GM10248 (cell line): ENCODE measurements around the gene PIGB.
"Not testable (repeated sequence)": the region's sequence is repeated elsewhere in the genome, so short reads cannot be mapped to it uniquely, and the experiment has no call there.

Source experiments
- CTCF ChIA-PET: fragments of 300-600 bp; sonication (Branson Sonifier 250); formaldehyde crosslinking; extraction: SDS; loops from one replicate; lab custom pipeline; 2021; ENCODE audit warnings: antibody characterized with exemption; lab: Yijun Ruan, JAX
- POLR2A ChIA-PET: fragments of 350-650 bp; sonication (Branson Sonifier 250); formaldehyde crosslinking; extraction: SDS; loops from one replicate; lab custom pipeline; 2020; ENCODE audit warnings: antibody characterized with exemption; lab: Yijun Ruan, JAX
- DNase-seq: peaks from one replicate; pipeline ENCODE4 v3.0.0; 2012; ENCODE audit errors: extremely low spot score
- CTCF ChIP-seq: IDR thresholded peaks from 2 replicates; pipeline ENCODE4 v1.5.1; 2012; ENCODE audit warnings: mild to moderate bottlenecking, low read depth; ENCODE audit errors: extremely low read depth, missing control alignments, control extremely low read depth

The PIGB gene

GRCh38 chr15:55383687-55384086 lies 64.7 kb downstream of the PIGB start:
- TF ChIP-seq CTCF: no peak
- CTCF ChIA-PET: interaction anchor here (1.0 to 1.2 kb wide), 2 partner anchors 12 to 25 kb away, joined by 3 read pairs; partner anchors contain the start of gene PIERCE2
- DNase-seq: no peak
- POLR2A ChIA-PET: no interaction called here

DNA sequence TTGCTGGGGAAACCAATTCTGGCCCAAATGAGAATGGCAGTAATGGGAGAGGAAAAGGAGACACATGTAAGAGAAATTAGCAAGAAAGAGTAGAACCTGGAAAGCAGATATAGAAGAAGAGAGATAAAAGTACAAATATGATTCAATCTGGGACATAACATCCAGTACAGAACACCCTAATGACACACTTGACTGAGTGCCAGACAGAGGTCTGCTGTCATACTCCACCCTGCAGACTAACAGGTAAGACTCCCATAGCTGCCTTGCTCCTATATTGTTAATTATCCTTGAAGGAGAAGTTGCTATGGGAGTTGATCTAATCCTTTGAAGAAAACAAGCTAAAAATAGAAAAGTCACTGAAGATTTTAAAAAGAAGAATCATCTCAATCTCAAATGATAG lies 68.0 kb downstream of the PIGB start:
- no peak for DNase-seq
- no peak for TF ChIP-seq CTCF
- ChIA-PET POLR2A (no interaction called here), CTCF (no interaction called here)

DNA sequence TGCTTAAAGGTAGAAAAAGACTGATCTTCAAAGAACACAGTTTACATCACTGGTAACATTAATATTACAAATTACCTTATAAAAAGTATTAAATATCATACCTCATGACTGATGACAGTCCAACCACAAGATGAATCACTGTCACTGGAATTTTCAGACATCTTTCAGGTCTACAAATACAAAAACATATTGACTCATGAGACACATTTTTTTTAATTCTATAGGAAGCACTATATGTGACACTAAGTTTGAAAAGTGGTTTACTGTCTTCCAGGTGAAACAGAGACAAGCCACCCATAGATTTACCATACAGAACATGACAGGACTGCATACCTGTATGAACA lies 70.2 kb downstream of the PIGB start:
- ChIA-PET POLR2A (no interaction called here), CTCF (interaction anchor here (0.9 kb wide), 1 partner anchor 19 kb away, joined by 3 read pairs; the partner anchor contains the start of genes CCPG1 and PIERCE2)
- DNase-seq: no peak
- no peak for TF ChIP-seq CTCF

DNA sequence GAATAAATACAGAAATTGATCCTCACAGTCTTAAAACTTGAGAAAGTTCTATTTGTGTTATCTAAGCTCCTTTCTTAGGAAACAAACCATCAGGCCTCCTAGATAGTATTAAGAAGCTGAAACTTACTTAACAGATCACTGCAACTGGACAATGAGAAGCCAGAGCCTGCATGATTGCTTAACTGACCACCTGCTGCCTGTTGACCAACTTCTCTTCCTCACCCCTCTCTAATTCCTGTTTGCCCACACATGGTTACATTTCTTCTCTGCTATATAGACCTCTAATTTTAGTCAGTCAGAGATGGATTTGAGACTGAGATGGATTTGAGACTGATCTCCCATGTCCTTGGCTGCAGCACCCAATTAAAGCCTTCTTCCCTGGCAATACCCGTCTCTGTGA lies 75.7 kb downstream of the PIGB start:
- no peak for DNase-seq
- no peak for TF ChIP-seq CTCF
- POLR2A ChIA-PET: no interaction called here
- CTCF ChIA-PET: interaction anchor here (5.1 kb wide), 1 partner anchor 13 kb away, joined by 30 read pairs; the partner anchor contains the start of genes CCPG1 and PIERCE2

GRCh38 chr15:55398243-55398642 lies 79.2 kb downstream of the PIGB start:
- TF ChIP-seq CTCF: no peak
- ChIA-PET CTCF (interaction anchor here (5.1 kb wide), 1 partner anchor 10 kb away, joined by 30 read pairs; the partner anchor contains the start of genes CCPG1 and PIERCE2), POLR2A (no interaction called here)
- DNase-seq: no peak

- CTCF ChIA-PET, DNase-seq, POLR2A ChIA-PET: not testable (repeated sequence)
These were observed 81.0 kb downstream of the PIGB start for GRCh38 chr15:55400050-55400449.

DNA sequence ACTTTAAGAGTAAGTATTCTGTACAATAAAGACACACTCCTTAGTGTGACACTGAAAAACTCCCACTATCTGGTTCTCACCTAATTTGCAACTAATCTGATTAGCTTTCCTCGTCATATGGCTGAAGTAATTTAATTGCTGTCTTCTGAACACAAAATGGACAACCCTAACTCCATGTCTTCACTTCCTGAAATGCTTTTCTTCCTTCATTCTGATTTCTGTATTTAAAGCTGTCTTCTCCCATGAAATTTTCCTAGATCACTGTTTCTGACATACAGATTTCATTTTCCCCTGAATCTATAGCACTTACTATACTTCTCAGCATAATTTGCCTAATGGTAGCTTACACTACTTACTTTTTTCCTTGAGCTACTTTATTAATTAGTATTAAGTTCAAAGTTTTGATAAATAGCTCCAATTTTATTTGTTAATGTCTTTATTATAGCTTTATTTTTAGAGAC lies 82.8 kb downstream of the PIGB start:
- CTCF ChIA-PET: interaction anchor here (1.3 to 1.4 kb wide), 3 partner anchors 11 to 37 kb away, joined by 3 to 4 read pairs (median 3); no protein-coding TSS in a partner anchor
- TF ChIP-seq CTCF: no peak
- POLR2A ChIA-PET: no interaction called here
- DNase-seq: no peak
